Esophagus squamous epithelium (tissue), 5 donors: Measurements from ENCODE around the gene ZNF417. TPM values are rescaled to one million over a fixed set of nuclear protein-coding genes. Genes with fewer than 3 reads are reported as not detected.
"Not testable (repeated sequence)": the region's sequence is repeated elsewhere in the genome, so short reads cannot be mapped to it uniquely, and the experiment has no call there.

Experiments
- DNase-seq: peaks from one replicate; lab custom pipeline; 2025; lab: John Stamatoyannopoulos, UW
- H3K27ac ChIP-seq, 4 donors: fragments of 200-600 bp; sonication (generic); one replicate each; pipeline ENCODE4 v1.5.1; 2016 to 2019; ENCODE audit warnings: mild to moderate bottlenecking in 1 of 4
- H3K27me3 ChIP-seq, 4 donors: fragments of 200-600 bp; sonication (generic); 1 replicate in 3 of 4; 2 replicates in 1 of 4; pipeline versions ENCODE4 v1.5.1 to v1.6.0; 2017 to 2021; ENCODE audit warnings: antibody characterized with exemption in 1 of 4
- H3K36me3 ChIP-seq, 3 donors: fragments of 200-600 bp; sonication (generic); one replicate each; pipeline ENCODE4 v1.5.1; 2016 to 2019
- H3K4me1 ChIP-seq, 3 donors: fragments of 200-600 bp; sonication (generic); one replicate each; pipeline ENCODE4 v1.5.1; 2017 to 2019
- H3K4me3 ChIP-seq, 4 donors: fragments of 200-600 bp; sonication (generic); 1 replicate in 3 of 4; 2 replicates in 1 of 4; pipeline ENCODE4 v1.5.1; 2016 to 2019; ENCODE audit warnings: mild to moderate bottlenecking in 2 of 4, moderate library complexity in 1 of 4
- H3K9me3 ChIP-seq, 3 donors: fragments of 200-600 bp; sonication (generic); one replicate each; pipeline ENCODE4 v1.5.1; 2016 to 2019
- CTCF ChIP-seq, 6 experiments: fragments of 450-650 bp in 4 of 6; fragments of 200-600 bp in 2 of 6; sonication (generic) in 2 of 6; IDR thresholded peaks; one replicate each; pipeline ENCODE4 v1.5.1; 2016 to 2019; ENCODE audit warnings: antibody characterized with exemption in 6 of 6, mild to moderate bottlenecking in 4 of 6, moderate library complexity in 4 of 6
- POLR2A ChIP-seq, 4 donors: fragments of 450-650 bp; IDR thresholded peaks; one replicate each; pipeline ENCODE4 v1.6.1; 2017; ENCODE audit warnings: antibody characterized with exemption in 4 of 4, mild to moderate bottlenecking in 4 of 4, moderate library complexity in 3 of 4
- WGBS, 2 donors: methylation state at CpG; one replicate each; pipeline ENCODE4 v1.1.5; 2018; 5-methylcytosine and 5-hydroxymethylcytosine counted together
- intact Hi-C: fragments of 100-400 bp; cut with DNase I; formaldehyde crosslinking; loops from one replicate; pipeline ENCODE4 v1.15.0; 2022
- total RNA-seq, 4 donors: library from RNA; depleted of rRNA; stranded (reverse); fragments of >200 nt; gene quantifications; one replicate each; pipeline ENCODE4 v1.1.0, GENCODE V29; 2016
- donor health status: DM: yes; HTN: yes; CAD: no.

The ZNF417 gene
- total RNA-seq, 4 donors from 2014 or later: 4.3 to 11.1 (median 6.1) TPM

GRCh38 chr19:57870225-57870624, 46.2 kb downstream of the ZNF417 start:
- H3K4me3 ChIP-seq: no peak overlapping the region
- DNase-seq: no peak
- H3K27me3 ChIP-seq: no peaks in the 10 kb centered on the region
- peaks cover 0 to 98% (median 86%) of the 10 kb centered on the region in 3 donors for H3K9me3 ChIP-seq
- H3K4me1 ChIP-seq: no peaks in the 10 kb centered on the region
- peaks cover 14 to 54% (median 18%) of the 10 kb centered on the region in 3 donors for H3K36me3 ChIP-seq
- TF ChIP-seq POLR2A (IDR thresholded peaks at IDR 0.05): no peak
- TF ChIP-seq CTCF (IDR thresholded peaks at IDR 0.05): no peak
- WGBS, 2 donors: 82 to 88% methylated on average over 2 of the region's 2 CpGs
- H3K27ac ChIP-seq: no peak overlapping the region
- intact Hi-C loops: no loop called here

GRCh38 chr19:57869655-57870054, 46.7 kb downstream of the ZNF417 start:
- Histone ChIP-seq H3K36me3 (peaks cover 17 to 57% (median 18%) of the 10 kb centered on the region in 3 donors), H3K9me3 (peaks cover 0 to 98% (median 88%) of the 10 kb centered on the region in 3 donors)
- intact Hi-C loops, H3K4me3 ChIP-seq, H3K4me1 ChIP-seq, H3K27me3 ChIP-seq, H3K27ac ChIP-seq, DNase-seq: not testable (repeated sequence)
- 91 to 100% methylated on average over 4 to 6 of the region's 6 CpGs for WGBS, 2 donors

GRCh38 chr19:57867868-57868492, 48.4 kb downstream of the ZNF417 start:
- peaks cover 24 to 60% (median 25%) of the 10 kb centered on the region in 3 donors for H3K36me3 ChIP-seq
- H3K4me1 ChIP-seq: no peaks in the 10 kb centered on the region
- no peak for TF ChIP-seq CTCF (IDR thresholded peaks at IDR 0.05)
- no peak overlapping the region for H3K27ac ChIP-seq
- H3K27me3 ChIP-seq: no peaks in the 10 kb centered on the region
- DNase-seq: no peak
- H3K4me3 ChIP-seq: no peak overlapping the region
- intact Hi-C loops: no loop called here
- peaks cover 0 to 96% (median 76%) of the 10 kb centered on the region in 3 donors for H3K9me3 ChIP-seq
- WGBS, 2 donors: 93 to 95% methylated on average over 4 to 7 of the region's 7 CpGs

Other genes starting within 250 kb of the ZNF417 start
- not detected for gene ZSCAN4, start 247.7 kb downstream of the ZNF417 start, total RNA-seq
- 10 to 100 TPM in 1 of 4 donors, 1 to 10 TPM in 3; 2.3 to 14.5 (median 5.8) TPM for gene ZNF551, start 234.6 kb downstream of the ZNF417 start, total RNA-seq
- 1 to 10 TPM in 2 of 4 donors, under 1 TPM in 2; 0.15 to 2.5 (median 0.94) TPM for gene ZNF154, start 207.4 kb downstream of the ZNF417 start, total RNA-seq
- 1 to 10 TPM; 1.3 to 4.2 (median 1.5) TPM for gene ZNF671, start 189.0 kb downstream of the ZNF417 start, total RNA-seq
- 10 to 100 TPM in 1 of 4 donors, 1 to 10 TPM in 3; 7.9 to 11.6 (median 8.7) TPM for gene ZNF776, start 169.8 kb downstream of the ZNF417 start, total RNA-seq
- gene ZNF586, start 146.9 kb downstream of the ZNF417 start, total RNA-seq: 10 to 100 TPM in 3 of 4 donors, 1 to 10 TPM in 1; 8.1 to 30.5 (median 22.0) TPM
- gene ZNF552, start 101.7 kb downstream of the ZNF417 start, total RNA-seq: 10 to 100 TPM in 2 of 4 donors, 1 to 10 TPM in 2; 5.2 to 15.3 (median 12.3) TPM
- 10 to 100 TPM in 2 of 4 donors, 1 to 10 TPM in 2; 5.3 to 25.0 (median 13.3) TPM for gene ZNF587B, start 86.3 kb downstream of the ZNF417 start, total RNA-seq
- 10 to 100 TPM; 13.2 to 27.5 (median 16.3) TPM for gene ZNF587, start 66.7 kb downstream of the ZNF417 start, total RNA-seq
- 10 to 100 TPM in 1 of 4 donors, 1 to 10 TPM in 3; 3.0 to 12.6 (median 5.0) TPM for gene ZNF814, start 27.6 kb downstream of the ZNF417 start, total RNA-seq
- 1 to 10 TPM; 1.4 to 9.5 (median 3.5) TPM for gene ZNF418, start 18.8 kb upstream of the ZNF417 start, total RNA-seq
- 1 to 10 TPM; 1.7 to 6.3 (median 2.4) TPM for gene ZNF256, start 31.1 kb upstream of the ZNF417 start, total RNA-seq
- gene C19orf18, start 57.9 kb upstream of the ZNF417 start, total RNA-seq: under 1 TPM in 2 of 4 donors, not detected in 2; 0.44 to 0.57 TPM
- 10 to 100 TPM in 1 of 4 donors, 1 to 10 TPM in 3; 7.2 to 13.0 (median 8.1) TPM for gene ZNF606, start 86.2 kb upstream of the ZNF417 start, total RNA-seq
- gene ZSCAN1, start 117.4 kb upstream of the ZNF417 start, total RNA-seq: under 1 TPM in 1 of 4 donors, not detected in 3; 0.48 TPM
- gene ZNF135, start 142.7 kb upstream of the ZNF417 start, total RNA-seq: 1 to 10 TPM in 3 of 4 donors, under 1 TPM in 1; 0.83 to 3.8 (median 1.3) TPM
- gene ZSCAN18, start 181.6 kb upstream of the ZNF417 start, total RNA-seq: 10 to 100 TPM in 3 of 4 donors, 1 to 10 TPM in 1; 9.0 to 49.6 (median 21.1) TPM
- 1 to 10 TPM; 3.0 to 6.7 (median 3.9) TPM for gene ZNF329, start 234.2 kb upstream of the ZNF417 start, total RNA-seq